GM21576 (cell line): ENCODE results near the gene GSK3B.

ENCODE experiments used
- ATAC-seq: cut with Tn5 transposase; IDR thresholded peaks from one replicate; pipeline ENCODE4 v1.9.1; 2021; ENCODE audit warnings: mild to moderate bottlenecking, moderate library complexity; ENCODE audit not compliant: unreplicated experiment

GSK3B gene

GRCh38 chr3:120098710-120099109 is 4.5 kb upstream of the GSK3B start:
- ATAC-seq = no peak

- no peak for ATAC-seq
Measured at GRCh38 chr3:120095979-120096426, 1.8 kb upstream of the GSK3B start.

DNA sequence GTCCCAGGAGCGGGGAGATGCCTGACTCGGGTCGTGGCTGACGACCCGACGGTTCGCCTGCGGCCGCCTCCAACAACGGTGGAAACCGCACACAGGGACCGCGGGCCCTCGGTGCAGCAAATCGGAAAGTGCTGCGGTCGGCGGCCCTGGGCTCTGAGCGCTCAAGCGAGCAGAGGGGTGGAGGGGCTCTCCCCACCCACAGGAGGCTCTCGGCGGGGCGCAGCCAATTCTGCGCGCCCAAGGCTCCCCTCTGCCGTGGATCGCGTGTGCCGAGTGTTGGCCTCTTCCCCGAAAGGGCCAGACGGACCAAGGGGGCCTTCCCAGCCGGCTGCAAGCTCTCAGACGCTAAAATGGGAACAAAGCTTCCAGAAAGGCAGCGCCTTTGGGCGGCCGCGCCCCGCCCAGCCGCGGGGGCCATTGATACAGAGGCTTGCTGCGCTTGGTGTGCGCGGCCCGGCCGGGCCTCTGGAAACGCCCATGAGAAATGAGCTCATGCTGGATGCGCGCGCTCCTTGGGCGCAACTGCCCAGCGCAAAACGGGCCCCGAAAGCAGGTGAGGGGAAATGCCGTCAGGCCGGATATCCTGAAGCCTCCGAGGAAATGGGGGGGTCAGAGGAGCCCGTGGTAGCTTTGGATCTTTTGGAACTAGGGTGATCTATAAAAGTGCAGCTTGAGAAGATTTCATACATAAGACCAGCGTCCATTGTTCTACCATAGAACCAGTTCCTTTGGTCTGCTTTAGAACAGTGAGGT is 1.2 kb upstream of the GSK3B start:
- peak; percentile 36 for ATAC-seq

GRCh38 chr3:120094776-120095225 is 554 bp upstream of the GSK3B start:
- ATAC-seq = peak; percentile 69

DNA sequence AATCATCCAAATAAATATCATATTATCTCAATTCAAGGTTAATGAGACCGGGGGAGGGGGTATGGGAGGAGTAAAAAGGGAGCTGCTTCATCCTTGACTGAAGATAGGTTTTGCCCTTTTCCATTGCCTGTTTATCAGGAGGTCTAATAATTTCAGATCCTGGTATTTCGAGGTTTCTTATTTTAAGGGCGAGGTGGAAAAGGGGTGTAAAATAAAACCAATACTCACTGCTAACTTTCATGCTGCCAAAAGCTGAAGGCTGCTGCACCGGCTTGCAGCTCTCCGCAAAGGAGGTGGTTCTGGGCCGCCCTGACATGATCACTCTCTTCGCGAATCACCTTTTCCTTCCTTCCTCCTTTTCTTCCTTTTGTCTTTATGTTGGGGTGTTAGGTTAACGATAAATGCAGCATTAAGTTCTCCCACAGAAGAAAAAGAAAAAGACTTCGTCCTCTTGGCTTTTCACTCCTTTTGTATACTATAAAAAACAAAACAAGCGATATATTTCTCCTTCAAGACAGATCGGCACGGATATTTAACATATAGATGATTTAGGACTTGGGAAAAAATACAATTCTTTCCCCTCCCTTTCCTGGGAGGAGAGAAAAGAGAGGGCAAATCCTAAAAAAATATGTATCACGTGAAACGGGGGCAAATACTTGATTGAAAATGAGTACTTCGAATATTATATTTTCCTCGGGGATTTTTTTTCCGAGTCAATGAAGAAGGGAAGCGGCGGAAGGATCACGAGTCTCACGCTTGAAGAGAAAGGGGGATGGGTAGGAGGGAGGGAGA is 932 bp downstream of the GSK3B start:
- ATAC-seq = no peak

DNA sequence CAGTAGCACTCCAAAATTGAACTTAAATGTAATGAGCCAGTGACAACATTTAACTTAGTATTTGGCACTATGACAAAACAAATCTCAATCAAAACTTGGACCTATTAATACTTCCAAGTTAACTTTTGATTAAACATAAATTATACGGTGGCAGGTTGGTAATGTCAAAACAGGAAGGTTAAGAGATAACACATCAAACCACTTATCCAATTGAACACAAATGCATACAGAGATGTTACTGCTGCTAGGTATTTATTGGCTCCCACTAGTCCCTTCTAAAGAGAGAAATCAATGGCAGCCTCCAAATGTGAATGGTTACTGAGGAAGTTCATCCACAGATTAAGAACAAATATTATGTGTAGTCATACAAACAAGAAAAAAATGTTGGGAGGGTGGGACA is 1.8 kb downstream of the GSK3B start:
- no peak for ATAC-seq

DNA sequence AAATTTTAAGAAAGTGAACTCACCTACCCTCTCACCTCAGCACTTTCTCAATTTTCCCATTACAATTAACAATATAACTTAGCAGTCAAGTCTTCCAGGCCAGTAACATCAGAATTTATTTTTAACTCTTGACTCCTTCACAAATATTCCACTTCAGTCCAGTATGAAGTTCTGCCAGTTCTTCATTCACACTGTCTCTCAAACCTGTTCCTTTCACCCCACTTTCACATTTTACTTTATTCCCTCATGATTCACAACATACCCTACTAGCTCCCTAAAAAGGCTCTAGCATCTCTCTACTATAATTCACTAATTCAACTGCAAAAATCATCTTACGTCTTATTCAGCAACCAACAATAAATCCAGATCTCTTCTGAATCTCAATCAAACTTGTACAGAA is 3.8 kb downstream of the GSK3B start:
- ATAC-seq = no peak

GRCh38 chr3:120089089-120089488 is 5.2 kb downstream of the GSK3B start:
- ATAC-seq = no peak

- no peak for ATAC-seq
Measured at GRCh38 chr3:120088622-120089021, 5.6 kb downstream of the GSK3B start.

DNA sequence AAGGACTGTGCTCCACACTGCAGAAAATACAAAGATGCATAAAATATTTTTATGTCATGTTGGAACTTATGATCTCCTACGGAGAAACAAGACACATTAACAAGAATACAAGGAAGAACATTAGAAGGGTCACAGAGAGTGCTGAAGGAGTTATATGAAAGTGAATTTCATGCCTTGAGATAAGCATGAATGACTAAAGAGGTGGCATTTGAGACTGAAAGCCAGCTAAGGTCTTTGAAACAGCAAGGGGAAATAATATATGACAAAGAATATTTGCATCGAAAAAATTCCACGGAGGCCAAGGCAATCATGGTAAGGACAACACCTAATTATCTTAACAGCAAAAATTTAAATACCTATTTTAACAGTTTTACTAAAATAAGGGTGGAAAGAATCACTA is 12.5 kb downstream of the GSK3B start:
- ATAC-seq = no peak

DNA sequence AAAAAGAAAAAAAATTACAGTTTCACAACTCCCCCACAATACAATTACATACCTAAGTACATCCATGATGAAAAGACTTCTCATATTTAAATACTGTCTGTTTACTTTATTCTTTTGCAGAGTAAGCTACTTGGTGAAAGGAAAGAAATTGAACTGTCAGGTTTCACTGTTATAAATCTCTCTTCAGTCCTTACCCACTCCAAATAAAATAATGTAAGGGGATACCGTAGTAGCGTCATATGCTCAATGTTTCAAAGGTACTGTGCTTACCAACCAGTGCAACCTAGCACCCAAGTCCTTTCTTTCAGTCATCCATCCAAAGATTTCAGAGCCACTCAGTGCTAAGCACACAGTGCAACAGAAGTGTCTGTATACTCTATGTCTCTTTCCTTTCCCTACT is 13.4 kb downstream of the GSK3B start:
- ATAC-seq = no peak

DNA sequence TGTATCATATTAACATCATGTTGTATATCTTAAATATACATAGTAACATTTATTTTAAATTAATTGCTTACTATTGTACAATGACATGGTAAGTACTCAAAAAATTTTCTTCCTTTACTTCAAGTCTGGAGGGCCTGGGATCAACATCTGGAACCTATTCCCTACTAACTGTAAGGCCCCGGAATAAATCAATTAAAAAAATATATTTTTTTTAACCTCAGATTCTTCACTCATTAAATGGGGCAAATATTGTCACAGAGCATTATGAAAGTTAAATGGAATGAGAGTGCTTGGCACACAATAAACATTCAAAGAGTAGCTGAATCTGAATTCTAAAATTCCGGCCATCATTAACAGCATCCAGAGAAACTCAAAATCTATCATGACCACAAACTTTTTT is 16.5 kb downstream of the GSK3B start:
- no peak for ATAC-seq

GRCh38 chr3:120072867-120073525 is 21.3 kb downstream of the GSK3B start:
- ATAC-seq = no peak

DNA sequence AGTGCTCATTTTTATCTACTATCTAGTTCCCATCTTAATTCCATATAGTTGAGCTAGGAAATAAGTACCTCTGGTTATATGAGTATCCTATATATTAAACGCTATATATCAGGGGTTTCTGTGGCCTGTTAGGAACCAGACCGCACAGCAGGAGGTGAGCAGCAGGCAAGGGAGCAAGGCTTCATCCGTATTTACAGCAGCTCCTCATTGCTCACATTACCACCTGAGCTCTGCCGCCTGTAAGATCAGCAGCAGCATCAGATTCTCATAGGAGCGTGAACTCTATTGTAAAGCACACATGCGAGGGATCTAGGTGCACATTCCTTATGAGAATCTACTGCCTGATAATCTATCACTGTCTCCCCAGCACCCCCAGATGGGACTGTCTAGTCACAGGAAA is 23.0 kb downstream of the GSK3B start:
- ATAC-seq = no peak

DNA sequence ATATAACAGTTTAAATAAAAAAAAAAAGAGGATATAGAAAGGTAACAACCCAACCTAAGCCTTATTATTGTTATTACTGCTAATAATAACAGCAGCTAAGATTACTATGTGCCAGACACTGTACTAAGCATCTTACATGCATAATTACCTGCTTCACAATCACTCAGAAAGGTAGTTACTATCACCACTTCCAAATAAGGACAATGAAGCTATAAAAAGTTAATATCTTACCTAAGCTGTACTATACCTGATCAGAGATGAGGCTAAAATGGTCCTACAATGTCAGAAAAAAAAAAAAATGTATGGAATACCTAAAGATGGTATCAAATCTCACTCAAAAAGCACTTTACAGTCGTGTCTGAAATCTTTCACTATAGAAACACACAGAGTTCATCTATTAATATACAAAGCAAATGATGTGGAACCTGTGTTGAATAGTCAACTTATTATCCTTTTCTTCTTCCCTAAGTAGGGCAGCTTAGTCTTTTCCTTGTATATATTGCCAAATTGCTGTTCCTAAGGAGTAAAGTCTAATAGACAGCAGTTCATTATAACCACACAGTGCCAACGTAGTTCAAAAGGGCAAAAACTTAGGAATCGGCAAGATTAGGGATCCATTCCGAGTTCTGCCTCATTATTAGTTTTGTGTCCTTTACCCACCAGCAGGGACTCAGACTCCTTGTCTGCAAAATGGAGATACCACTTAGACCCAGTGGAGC is 23.8 kb downstream of the GSK3B start:
- ATAC-seq = no peak

GRCh38 chr3:120067083-120067482 is 27.2 kb downstream of the GSK3B start:
- no peak for ATAC-seq

- ATAC-seq = no peak
Measured at GRCh38 chr3:120066634-120067033, 27.6 kb downstream of the GSK3B start.

GRCh38 chr3:120064641-120065040 is 29.6 kb downstream of the GSK3B start:
- ATAC-seq = no peak

DNA sequence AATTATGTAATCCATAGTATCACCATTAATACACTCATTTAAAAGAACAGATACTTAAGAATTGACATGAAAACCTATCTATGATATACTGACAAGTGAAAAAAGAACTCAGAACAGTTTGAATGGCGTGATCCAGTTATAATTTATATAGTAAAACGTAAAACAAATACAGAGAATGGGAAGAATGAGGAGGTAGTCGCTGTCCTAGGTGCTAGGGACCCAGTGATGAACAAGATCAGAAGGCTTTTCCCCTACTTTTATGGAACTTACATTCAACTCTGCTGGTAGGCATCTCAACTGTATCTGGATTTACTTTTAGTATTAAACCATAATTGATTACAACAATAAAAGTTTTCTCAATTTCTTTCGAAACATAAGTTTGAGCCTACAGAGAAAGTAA is 31.8 kb downstream of the GSK3B start:
- ATAC-seq = no peak

- no peak for ATAC-seq
Measured at GRCh38 chr3:120059081-120059864, 35.0 kb downstream of the GSK3B start.
